HG03064 (cell line): ENCODE results near the gene PHLDB1.
"Not testable (repeated sequence)": the region's sequence is repeated elsewhere in the genome, so short reads cannot be mapped to it uniquely, and the experiment has no call there.

Experiments used
- ATAC-seq: cut with Tn5 transposase; IDR thresholded peaks from one replicate; pipeline ENCODE4 v1.9.1; 2021; ENCODE audit warnings: low read depth; ENCODE audit not compliant: unreplicated experiment

The PHLDB1 gene

DNA sequence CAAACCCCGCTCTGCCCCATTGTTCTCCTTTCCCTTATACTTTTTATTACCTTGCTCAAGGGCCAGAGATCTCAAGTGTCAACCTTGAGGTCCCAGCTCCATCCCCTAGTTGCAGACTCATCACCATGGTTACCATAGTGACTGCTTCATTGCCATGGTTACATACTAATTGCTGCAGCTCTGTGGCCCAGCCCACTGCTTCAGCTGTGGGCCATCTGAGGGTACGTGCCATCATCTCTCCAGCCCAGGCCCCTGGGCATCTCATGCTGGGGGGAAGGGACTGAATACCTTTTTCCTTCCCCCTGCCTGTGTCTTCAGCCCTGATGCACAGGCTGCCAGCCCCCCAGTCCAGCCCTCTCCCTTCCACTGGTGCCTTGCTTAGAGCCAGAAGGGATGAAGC, 49.8 kb downstream of the PHLDB1 start:
- ATAC-seq, result no peak

- no peak for ATAC-seq
These were observed 50.5 kb downstream of the PHLDB1 start for GRCh38 chr11:118657709-118658428.

- ATAC-seq, result no peak
These were observed 51.3 kb downstream of the PHLDB1 start for GRCh38 chr11:118658429-118659313.

- ATAC-seq, result no peak
These were observed 52.0 kb downstream of the PHLDB1 start for GRCh38 chr11:118659314-118659952.

DNA sequence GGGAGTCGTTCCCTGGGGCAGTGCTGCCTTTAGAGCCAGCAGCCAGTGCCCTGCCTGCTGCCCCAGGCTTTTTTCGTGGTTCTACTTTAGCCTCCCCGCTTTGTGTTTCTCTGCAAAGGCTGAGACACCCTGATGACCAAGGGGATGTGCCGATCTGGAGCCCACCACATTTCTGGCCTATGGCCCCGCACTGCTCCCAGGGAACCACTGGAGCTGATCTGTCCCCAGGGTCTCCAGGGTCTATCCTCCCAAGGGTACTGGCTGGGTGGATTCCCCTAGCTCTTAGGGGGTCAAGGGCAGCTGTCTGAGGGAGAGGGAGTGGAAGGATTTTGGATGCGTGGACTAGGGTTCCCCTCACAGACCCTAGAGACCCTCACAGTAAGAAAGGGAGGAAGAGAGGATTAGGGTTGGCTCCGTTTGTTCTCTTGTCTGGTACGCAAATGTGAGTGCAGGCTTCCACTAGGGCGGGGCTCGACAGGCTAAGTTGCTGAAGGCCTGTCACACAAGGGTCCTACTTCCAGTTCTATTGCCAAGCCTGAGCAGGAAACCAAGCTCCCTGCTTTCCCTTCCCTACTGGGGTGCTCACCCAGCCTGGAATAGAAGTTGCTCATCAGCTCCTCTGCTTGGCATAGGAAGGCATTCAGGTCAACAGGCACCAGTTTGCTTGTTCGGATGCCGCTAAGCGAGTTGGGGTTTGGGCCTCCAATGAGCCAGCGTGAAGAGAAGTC, 52.7 kb downstream of the PHLDB1 start:
- ATAC-seq, result no peak

DNA sequence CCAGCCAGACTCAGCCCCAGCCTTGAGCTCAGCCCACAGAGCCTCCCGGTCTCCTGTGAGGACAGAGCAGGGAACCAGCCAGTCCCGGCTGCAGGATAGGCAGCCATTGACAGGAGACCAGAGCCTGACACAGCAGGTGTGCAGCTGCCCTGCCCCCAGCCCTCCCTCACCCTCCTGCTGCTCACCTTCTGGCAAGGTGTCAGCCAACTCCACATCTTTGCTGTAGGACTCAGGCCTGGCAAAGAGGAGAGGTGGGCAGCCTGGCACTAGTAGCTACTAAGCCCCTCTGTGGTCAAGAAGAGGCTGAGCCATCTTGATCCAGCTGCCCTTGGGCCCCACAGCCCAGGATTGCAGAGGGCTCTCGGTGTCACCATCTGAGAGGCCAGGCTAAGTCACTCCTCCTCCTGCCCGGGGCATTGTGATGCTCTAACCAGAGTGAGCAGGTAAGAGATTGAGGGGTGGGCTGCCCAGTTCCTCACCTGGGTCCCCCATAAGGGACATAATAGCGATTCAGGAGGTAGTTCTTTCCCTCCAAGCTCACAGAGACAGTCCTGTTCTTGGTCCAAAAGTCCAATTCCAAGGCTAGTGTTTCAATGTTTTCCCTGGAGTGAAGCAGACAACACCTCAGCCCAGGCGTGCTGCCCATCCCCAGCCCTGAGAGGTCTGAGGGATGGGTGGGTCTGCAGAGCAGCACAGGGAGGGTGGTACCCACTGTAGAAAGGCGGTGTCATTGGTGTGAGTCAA, 53.4 kb downstream of the PHLDB1 start:
- no peak for ATAC-seq

GRCh38 chr11:118661425-118662301, 54.2 kb downstream of the PHLDB1 start:
- ATAC-seq, result no peak

DNA sequence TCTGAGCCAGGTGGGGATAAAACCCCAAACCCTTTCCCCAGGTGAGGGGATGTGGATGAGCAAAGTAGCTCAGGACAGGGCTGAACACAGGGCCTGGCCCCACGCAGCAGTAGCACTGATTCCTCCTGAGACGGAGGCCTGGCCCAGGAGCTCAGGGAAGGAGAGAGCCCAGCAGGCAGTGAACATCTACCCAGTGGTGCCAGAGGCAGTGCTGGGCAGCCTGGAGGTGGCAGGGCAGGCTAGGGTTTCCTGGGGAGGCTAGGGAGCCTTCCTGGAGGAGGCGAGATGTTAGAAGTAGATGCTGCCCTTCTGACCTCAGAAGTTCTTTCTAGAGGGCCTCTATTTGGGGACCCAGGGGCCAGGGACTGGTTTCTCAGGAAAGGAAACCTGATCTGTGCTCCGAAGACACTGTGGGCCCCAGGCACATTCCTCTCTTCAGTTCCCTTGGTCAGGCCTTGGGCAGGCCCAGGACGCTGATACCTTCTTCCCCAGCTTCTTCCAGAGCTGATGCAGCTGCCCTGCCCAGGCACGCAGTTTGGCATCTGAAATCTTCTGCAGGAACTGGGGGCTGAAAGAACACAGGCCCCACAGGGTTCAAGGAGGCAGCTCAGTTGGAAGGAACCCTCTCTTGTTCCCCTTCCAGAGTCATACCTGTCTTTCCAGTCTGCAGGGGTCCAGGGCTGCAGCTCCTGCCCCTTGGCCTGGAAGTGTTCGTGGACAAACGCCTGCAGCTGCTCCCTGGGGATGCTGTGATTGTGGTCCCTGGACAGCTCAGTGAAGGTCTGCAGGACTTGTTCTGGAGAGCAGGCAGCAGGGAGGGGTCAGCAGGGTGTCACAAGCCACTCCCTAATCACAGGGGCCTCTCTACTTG, 55.2 kb downstream of the PHLDB1 start:
- ATAC-seq, result no peak

- ATAC-seq, result no peak
These were observed 56.0 kb downstream of the PHLDB1 start for GRCh38 chr11:118663381-118663780.

DNA sequence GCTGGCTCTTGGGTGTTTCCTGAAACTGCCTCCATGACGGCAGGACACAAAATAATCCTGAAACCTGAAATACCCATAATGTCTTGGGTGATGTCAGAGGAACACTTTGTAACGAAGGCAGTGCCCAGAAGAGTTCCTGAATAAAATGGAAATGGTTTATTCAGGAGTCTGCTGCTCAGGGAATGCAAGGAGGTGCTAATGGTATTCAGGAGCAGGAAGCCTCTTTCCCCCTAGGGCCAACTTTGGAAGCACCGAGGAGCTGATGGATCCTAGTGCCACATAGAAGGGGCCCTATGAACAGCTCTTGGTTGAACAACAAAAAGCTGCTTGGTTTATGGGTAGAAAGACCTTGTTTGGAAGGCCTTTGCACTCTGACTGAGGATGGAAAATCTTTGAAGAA, 56.5 kb downstream of the PHLDB1 start:
- no peak for ATAC-seq

- no peak for ATAC-seq
These were observed 59.0 kb downstream of the PHLDB1 start for GRCh38 chr11:118666371-118666770.

DNA sequence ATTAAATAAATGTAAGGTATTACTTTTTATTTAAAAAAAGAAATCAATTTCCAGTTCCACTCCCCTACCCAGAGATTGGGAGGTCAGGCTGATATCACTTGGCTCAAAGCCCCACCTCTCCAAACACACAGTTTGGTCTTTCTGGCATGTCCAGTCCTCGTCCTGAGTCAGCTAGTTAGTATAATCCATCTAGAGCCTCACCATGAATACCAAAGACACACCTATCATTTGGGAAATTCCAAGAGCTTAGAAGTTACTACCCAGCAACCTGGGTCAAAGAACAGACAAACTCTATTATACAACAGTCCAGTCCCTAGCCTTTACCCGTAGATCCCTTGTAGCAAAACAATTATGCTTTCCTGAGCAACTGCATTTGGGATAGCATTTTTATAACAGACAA, 62.6 kb downstream of the PHLDB1 start:
- no peak for ATAC-seq

GRCh38 chr11:118671254-118671653, 63.8 kb downstream of the PHLDB1 start:
- ATAC-seq, result no peak

- ATAC-seq, result no peak
These were observed 65.4 kb downstream of the PHLDB1 start for GRCh38 chr11:118672846-118673245.

DNA sequence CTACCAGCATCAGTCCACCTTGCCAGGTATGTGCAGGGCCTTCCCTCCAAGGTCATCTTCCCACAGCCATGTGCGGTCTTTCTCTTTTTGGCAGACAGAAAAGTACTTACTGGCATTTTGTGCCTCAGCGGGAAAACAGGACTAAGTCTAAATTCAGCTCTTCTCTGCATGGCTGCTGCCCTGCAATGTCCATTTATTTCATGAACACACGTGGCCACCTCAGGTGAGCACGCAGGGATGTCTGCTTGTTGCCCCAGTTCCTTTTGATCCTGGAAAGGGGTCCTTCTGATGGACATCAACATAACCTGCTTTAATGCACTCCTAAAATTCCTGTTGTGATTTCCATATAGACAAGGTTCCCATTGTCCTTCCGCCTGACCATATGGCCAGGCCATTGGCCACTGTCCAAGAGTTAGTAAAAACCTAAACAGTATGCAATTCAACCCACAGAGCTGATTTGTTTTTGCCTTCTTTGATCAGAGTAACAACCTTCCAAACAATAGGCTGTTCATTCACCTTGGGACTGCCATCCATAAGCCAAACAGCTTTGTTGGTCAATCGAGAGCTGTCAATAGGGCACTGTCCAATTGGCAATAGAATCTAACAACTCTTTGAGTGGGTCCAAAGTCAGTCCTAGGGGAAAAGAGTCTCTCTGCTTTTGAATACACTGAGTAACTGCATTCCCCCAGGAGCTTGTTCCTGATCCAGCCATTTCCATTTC, 66.1 kb downstream of the PHLDB1 start:
- ATAC-seq, result no peak

- ATAC-seq, result no peak
These were observed 66.6 kb downstream of the PHLDB1 start for GRCh38 chr11:118674082-118674435.

DNA sequence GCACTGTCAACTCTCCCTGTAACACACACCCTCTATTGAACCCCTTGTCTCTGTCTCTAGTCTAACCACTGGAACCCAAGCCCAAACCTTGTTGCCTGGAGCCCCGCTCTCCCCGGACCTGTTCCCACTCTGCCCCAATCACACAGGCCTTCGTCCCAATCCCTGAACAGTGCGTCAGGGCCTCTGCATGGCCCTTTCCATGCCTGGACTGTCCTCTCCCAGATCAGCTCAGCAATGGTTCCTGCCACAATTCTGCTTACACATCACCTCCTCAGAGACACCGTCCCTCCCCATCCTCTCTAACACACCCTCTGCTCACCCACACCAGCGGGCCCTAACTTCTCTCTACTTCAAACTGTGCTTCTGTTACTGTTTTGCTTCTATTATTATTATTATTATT, 70.6 kb downstream of the PHLDB1 start:
- no peak for ATAC-seq

DNA sequence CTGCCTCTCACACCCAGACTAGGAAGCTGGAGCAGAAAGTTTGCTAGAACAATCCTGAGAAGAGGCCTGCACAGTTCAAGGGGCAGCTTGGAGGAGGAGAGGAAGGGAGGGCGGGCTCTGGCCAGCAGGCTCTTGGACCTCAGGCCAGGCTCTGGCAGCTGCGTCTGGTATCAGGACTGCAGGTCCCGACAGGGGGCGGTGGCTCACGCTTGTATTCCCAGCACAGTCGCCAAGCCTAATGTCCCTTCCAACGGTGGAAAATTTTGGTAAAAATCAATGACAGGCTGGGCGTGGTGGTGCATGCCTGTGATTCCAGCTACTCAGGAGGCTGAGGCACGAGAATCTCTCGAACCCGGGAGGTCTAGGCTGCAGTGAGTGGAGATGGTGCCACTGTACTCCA, 71.5 kb downstream of the PHLDB1 start:
- ATAC-seq, result not testable (repeated sequence)
